Measurements from ENCODE around the gene TSHZ2. TPM values are rescaled to one million over a fixed set of nuclear protein-coding genes. Genes with fewer than 3 reads are reported as not detected.

Gene TSHZ2
- total RNA-seq, 4 donors from 2014 or later = 10.3 to 15.0 (median 12.9) TPM

DNA sequence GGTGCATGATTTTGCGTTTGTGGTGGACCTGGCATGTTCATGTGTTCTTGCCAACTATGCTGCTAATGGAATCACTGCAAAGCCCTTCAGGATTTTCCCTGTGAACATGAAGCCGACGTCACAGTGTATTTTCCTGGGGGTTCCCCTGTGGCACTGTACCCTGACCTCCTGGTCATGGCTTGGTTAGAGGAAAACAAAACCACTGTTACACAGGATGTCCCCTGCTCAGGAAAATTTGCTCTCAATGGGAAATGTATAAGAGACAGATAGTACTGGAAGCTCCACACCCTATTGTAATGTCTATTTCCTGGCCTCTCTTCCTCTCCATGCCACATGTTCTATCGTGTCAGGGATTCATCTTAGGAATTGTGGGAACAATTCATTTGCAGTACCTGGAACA is 19.7 kb downstream of the TSHZ2 start:
- Histone ChIP-seq H3K4me3 (no peak overlapping the region), H3K9me3 (no peaks in the 10 kb centered on the region), H3K27ac (replicated peaks in 1 of 4) (peak overlapping the region in 3 of 4 donors; percentile 37 to 56 (median 52)), H3K36me3 (no peaks in the 10 kb centered on the region), H3K4me1 (peaks cover 0 to 15% (median 4%) of the 10 kb centered on the region in 4 donors), H3K27me3 (peaks cover 0 to 9% (median 0%) of the 10 kb centered on the region in 4 donors)
- TF ChIP-seq POLR2AphosphoS5 (IDR thresholded peaks at IDR 0.05) (no peak), POLR2A (IDR thresholded peaks at IDR 0.05; ENCODE audit: low read depth) (no peak), EP300 (IDR thresholded peaks at IDR 0.05) (no peak)
- TF ChIP-seq, protein P1, sequence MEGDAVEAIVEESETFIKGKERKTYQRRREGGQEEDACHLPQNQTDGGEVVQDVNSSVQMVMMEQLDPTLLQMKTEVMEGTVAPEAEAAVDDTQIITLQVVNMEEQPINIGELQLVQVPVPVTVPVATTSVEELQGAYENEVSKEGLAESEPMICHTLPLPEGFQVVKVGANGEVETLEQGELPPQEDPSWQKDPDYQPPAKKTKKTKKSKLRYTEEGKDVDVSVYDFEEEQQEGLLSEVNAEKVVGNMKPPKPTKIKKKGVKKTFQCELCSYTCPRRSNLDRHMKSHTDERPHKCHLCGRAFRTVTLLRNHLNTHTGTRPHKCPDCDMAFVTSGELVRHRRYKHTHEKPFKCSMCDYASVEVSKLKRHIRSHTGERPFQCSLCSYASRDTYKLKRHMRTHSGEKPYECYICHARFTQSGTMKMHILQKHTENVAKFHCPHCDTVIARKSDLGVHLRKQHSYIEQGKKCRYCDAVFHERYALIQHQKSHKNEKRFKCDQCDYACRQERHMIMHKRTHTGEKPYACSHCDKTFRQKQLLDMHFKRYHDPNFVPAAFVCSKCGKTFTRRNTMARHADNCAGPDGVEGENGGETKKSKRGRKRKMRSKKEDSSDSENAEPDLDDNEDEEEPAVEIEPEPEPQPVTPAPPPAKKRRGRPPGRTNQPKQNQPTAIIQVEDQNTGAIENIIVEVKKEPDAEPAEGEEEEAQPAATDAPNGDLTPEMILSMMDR (IDR thresholded peaks at IDR 0.05) = no peak
- peak; percentile 42 for DNase-seq (ENCODE audit: extremely low spot score)
- WGBS = 74% methylated on average over 4 of the region's 4 CpGs
- intact Hi-C loops (cut with DNase I) = no loop called here

DNA sequence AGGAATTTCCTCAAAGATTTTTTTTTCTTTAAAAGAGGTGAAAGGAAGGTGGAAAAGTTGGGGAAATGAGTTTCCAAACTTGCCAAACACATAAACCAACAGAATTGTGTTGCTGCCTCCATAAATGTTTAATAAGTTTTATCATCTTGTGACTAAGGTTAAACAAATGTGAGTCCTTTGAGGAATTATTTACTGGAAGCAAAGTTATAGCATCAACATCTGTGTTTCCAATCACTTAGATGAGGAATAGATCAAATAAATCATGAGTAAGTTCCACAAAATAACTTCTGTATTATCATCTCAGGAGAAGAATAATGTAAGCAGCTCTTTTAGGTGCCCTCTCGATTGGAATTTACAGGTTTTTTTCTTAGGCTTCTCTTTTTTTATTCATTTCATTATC is 20.5 kb downstream of the TSHZ2 start:
- Histone ChIP-seq H3K4me1 (peaks cover 0 to 15% (median 4%) of the 10 kb centered on the region in 4 donors), H3K9me3 (no peaks in the 10 kb centered on the region), H3K36me3 (no peaks in the 10 kb centered on the region), H3K4me3 (no peak overlapping the region), H3K27ac (replicated peaks in 1 of 4) (peak overlapping the region in 2 of 4 donors; percentile 52 to 56), H3K27me3 (peaks cover 0 to 9% (median 0%) of the 10 kb centered on the region in 4 donors)
- no peak for DNase-seq (ENCODE audit: extremely low spot score)
- no peak for TF ChIP-seq POLR2AphosphoS5 (IDR thresholded peaks at IDR 0.05)
- WGBS = 41% methylated on average over 1 of the region's 1 CpG
- intact Hi-C loops (cut with DNase I) = no loop called here

DNA sequence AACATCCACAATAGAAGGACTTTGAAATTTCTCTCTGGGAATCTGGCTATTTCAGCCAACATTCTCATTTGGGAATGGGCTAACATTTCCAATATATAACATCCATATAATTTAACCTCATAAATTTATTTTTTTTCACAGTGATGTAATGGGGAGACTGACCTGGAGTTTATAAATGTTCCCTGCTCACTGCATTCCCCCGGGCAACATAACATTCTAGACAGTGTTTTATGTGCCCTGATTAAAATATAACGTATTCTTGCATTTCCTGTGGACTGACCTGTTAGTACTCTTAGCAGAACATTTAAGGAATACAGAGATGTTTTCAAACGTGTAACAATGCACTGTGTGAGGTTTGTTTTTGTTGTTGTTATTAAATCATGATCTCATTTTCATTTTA is 20.9 kb downstream of the TSHZ2 start:
- WGBS = 21% methylated on average over 3 of the region's 3 CpGs
- TF ChIP-seq EP300 (IDR thresholded peaks at IDR 0.05) (no peak), POLR2AphosphoS5 (IDR thresholded peaks at IDR 0.05) (no peak), POLR2A (IDR thresholded peaks at IDR 0.05; ENCODE audit: low read depth) (no peak)
- TF ChIP-seq, protein P1 (IDR thresholded peaks at IDR 0.05) = no peak
- no peak for DNase-seq (ENCODE audit: extremely low spot score)

DNA sequence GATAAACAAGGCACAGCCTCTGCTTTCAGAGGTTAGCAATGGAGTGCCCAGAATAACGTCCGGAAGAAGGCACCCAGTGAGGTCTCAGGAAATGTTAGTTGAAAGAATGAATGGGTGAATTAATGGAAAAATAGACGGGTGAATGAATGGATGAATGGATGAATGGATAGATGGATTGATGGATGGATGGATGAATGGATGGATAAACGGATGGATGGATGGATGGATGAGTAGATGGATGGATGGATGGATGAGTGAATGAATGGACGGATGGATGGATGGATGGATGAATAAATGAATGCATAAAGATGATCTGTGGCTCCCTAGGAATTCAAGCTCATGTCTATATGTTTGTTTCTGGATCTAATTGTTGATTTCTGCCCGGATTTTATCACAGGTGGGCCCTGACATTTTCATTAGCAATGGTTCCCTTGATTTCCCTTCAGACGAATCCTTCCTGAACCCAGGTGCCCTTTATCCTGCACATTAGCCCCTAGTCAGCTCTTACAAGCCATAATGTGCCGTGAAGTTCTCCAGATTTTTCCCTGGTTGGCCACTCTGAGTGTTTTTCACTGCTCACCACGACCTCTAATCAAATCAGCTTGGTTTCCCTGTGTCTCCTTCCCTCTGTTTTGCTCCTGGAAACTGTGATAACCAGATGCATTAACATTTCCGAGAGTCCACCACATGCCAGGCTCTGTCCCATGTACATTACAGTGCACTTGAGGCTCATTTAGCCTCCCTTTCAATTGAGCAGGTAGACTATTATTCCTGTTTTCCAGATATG is 22.2 kb downstream of the TSHZ2 start:
- Histone ChIP-seq H3K27ac (replicated peaks in 1 of 4) (no peak overlapping the region), H3K4me1 (peaks cover 0 to 15% (median 4%) of the 10 kb centered on the region in 4 donors), H3K36me3 (no peaks in the 10 kb centered on the region), H3K9me3 (no peaks in the 10 kb centered on the region), H3K27me3 (peaks cover 0 to 9% (median 0%) of the 10 kb centered on the region in 4 donors), H3K4me3 (no peak overlapping the region)
- DNase-seq (ENCODE audit: extremely low spot score) = peak; percentile 8
- intact Hi-C loops (cut with DNase I) = no loop called here
- WGBS = 78% methylated on average over 10 of the region's 10 CpGs
- no peak for TF ChIP-seq EP300 (IDR thresholded peaks at IDR 0.05)
- TF ChIP-seq, protein P1 (IDR thresholded peaks at IDR 0.05) = no peak
- no peak for TF ChIP-seq POLR2A (IDR thresholded peaks at IDR 0.05; ENCODE audit: low read depth)
- TF ChIP-seq POLR2AphosphoS5 (IDR thresholded peaks at IDR 0.05) = no peak

More for the DNA sequence above, 20.9 kb downstream of the TSHZ2 start:
- intact Hi-C loops (cut with DNase I) = no loop called here
- peaks cover 0 to 9% (median 0%) of the 10 kb centered on the region in 4 donors for H3K27me3 ChIP-seq
- peak overlapping the region in 2 of 4 donors; percentile 52 to 56 for H3K27ac ChIP-seq (replicated peaks in 1 of 4)
- H3K36me3 ChIP-seq = no peaks in the 10 kb centered on the region
- no peaks in the 10 kb centered on the region for H3K9me3 ChIP-seq
- peaks cover 0 to 15% (median 4%) of the 10 kb centered on the region in 4 donors for H3K4me1 ChIP-seq
- no peak overlapping the region for H3K4me3 ChIP-seq

DNA sequence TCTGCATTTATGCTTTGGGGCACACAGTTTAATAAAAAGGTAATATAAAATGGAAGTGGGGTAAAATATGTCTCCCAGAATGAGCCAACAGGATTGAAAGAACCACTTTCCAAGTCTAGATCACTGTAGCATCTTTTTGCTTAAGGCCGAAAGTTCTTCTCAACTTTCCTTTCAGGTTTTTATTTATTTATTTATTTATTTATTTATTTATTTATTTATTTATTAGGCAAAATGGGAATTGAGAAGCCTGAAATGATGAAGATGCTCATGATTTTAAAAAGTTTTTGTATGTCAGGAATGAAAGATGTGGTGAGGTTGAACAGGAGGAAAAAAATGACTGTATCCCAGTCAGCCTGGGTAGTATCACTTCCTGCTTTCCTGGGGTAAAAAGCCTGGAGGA is 24.0 kb downstream of the TSHZ2 start:
- intact Hi-C loops (cut with DNase I) = no loop called here
- no peak overlapping the region for H3K27ac ChIP-seq (replicated peaks in 1 of 4)
- H3K4me1 ChIP-seq = peaks cover 0 to 15% (median 4%) of the 10 kb centered on the region in 4 donors
- DNase-seq (ENCODE audit: extremely low spot score) = no peak
- WGBS = 93% methylated on average over 1 of the region's 1 CpG
- TF ChIP-seq POLR2AphosphoS5 (IDR thresholded peaks at IDR 0.05) (no peak), POLR2A (IDR thresholded peaks at IDR 0.05; ENCODE audit: low read depth) (no peak), EP300 (IDR thresholded peaks at IDR 0.05) (no peak)
- TF ChIP-seq, protein P1 (IDR thresholded peaks at IDR 0.05) = no peak
- no peaks in the 10 kb centered on the region for H3K36me3 ChIP-seq
- H3K4me3 ChIP-seq = no peak overlapping the region
- no peaks in the 10 kb centered on the region for H3K9me3 ChIP-seq
- peaks cover 0 to 8% (median 0%) of the 10 kb centered on the region in 4 donors for H3K27me3 ChIP-seq

Data from esophagus muscularis mucosa (tissue), 4 donors.